Vagina (tissue), 2 donors: ENCODE measurements around the gene RALA. TPM values are rescaled to one million over a fixed set of nuclear protein-coding genes. Genes with fewer than 3 reads are reported as not detected.
A peak's percentile ranks its signal among the peaks of the same experiment; 100 is the strongest.

Source experiments
- DNase-seq, 2 donors: peaks; one replicate each; pipeline ENCODE4 v3.0.0-alpha.2; 2017; ENCODE audit errors: extremely low spot score in 2 of 2
- H3K27ac ChIP-seq: fragments of 200-600 bp; sonication (generic); one replicate; pipeline ENCODE4 v1.5.1; 2019
- H3K27me3 ChIP-seq: fragments of 200-600 bp; sonication (generic); one replicate; pipeline ENCODE4 v1.5.1; 2019
- H3K36me3 ChIP-seq, 2 donors: fragments of 200-600 bp; sonication (generic); one replicate each; pipeline ENCODE4 v1.5.1; 2017 to 2019
- H3K4me1 ChIP-seq: fragments of 200-600 bp; sonication (generic); one replicate; pipeline ENCODE4 v1.5.1; 2019
- H3K4me3 ChIP-seq, 2 donors: fragments of 200-600 bp; sonication (generic); 1 replicate in 1 of 2; 2 replicates in 1 of 2; pipeline ENCODE4 v1.5.1; 2016 to 2019
- H3K9me3 ChIP-seq: fragments of 200-600 bp; sonication (generic); one replicate; pipeline ENCODE4 v1.5.1; 2019
- POLR2A ChIP-seq, 2 donors: fragments of 450-650 bp; IDR thresholded peaks; one replicate each; pipeline ENCODE4 v1.6.1; 2017; ENCODE audit warnings: antibody characterized with exemption in 2 of 2, mild to moderate bottlenecking in 2 of 2, moderate library complexity in 2 of 2
- POLR2AphosphoS5 ChIP-seq, 2 donors: sonication (generic); formaldehyde crosslinking; IDR thresholded peaks; one replicate each; pipeline ENCODE4 v1.9.0; 2017; ENCODE audit warnings: antibody characterized with exemption in 2 of 2, mild to moderate bottlenecking in 2 of 2, low read depth in 1 of 2; ENCODE audit not compliant: insufficient read depth in 1 of 2
- intact Hi-C: fragments of 100-400 bp; cut with DNase I; formaldehyde crosslinking; loops from one replicate; pipeline ENCODE4 v1.15.1; 2023
- total RNA-seq: library from RNA; depleted of rRNA; stranded (reverse); fragments of >200 nt; gene quantifications from one replicate; pipeline ENCODE4 v1.2.3, GENCODE V29; 2016
- TF ChIP-seq, protein P1 (sequence below), 3 experiments: fragments of 450-650 bp in 2 of 3; fragments of 200-600 bp in 1 of 3; sonication (generic) in 1 of 3; IDR thresholded peaks; one replicate each; pipeline ENCODE4 v1.5.1; 2017 to 2019; ENCODE audit warnings: antibody characterized with exemption in 3 of 3, mild to moderate bottlenecking in 2 of 3, moderate library complexity in 2 of 3

Gene RALA
- total RNA-seq, 1 donor from 2014 or later = 20.1 TPM

DNA sequence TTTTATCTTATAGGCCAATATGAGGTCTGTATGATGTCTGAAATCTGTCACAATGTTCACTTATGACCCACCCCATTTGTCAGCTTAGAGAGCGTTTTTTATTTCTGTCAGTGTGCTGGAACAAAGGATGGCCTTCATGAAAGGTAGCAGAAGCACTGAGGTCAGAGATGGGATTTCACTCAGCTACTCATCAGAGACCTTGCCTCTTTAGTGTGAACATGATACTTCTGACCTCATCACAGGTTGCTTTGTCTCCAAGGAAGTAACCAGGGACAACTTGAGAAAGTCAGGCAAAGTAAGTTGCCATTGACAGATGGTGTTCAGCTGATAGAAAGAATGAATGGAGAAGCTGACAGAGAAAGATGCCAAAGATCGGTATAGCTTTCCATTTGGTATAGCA, 40.8 kb upstream of the RALA start:
- no peak overlapping the region for H3K4me3 ChIP-seq
- intact Hi-C loops = loop anchor here (5.0 kb wide), 1 partner anchor 165 kb away; no protein-coding TSS in a partner anchor
- no peaks in the 10 kb centered on the region for H3K36me3 ChIP-seq
- H3K4me1 ChIP-seq = no peaks in the 10 kb centered on the region
- H3K27ac ChIP-seq = no peak overlapping the region
- no peak for DNase-seq
- H3K9me3 ChIP-seq = no peaks in the 10 kb centered on the region
- no peaks in the 10 kb centered on the region for H3K27me3 ChIP-seq
- TF ChIP-seq POLR2AphosphoS5 (IDR thresholded peaks at IDR 0.05; ENCODE audit: insufficient read depth in 1 of 2, low read depth in 1 of 2) = no peak
- TF ChIP-seq, protein P1, sequence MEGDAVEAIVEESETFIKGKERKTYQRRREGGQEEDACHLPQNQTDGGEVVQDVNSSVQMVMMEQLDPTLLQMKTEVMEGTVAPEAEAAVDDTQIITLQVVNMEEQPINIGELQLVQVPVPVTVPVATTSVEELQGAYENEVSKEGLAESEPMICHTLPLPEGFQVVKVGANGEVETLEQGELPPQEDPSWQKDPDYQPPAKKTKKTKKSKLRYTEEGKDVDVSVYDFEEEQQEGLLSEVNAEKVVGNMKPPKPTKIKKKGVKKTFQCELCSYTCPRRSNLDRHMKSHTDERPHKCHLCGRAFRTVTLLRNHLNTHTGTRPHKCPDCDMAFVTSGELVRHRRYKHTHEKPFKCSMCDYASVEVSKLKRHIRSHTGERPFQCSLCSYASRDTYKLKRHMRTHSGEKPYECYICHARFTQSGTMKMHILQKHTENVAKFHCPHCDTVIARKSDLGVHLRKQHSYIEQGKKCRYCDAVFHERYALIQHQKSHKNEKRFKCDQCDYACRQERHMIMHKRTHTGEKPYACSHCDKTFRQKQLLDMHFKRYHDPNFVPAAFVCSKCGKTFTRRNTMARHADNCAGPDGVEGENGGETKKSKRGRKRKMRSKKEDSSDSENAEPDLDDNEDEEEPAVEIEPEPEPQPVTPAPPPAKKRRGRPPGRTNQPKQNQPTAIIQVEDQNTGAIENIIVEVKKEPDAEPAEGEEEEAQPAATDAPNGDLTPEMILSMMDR (IDR thresholded peaks at IDR 0.05) = no peak

DNA sequence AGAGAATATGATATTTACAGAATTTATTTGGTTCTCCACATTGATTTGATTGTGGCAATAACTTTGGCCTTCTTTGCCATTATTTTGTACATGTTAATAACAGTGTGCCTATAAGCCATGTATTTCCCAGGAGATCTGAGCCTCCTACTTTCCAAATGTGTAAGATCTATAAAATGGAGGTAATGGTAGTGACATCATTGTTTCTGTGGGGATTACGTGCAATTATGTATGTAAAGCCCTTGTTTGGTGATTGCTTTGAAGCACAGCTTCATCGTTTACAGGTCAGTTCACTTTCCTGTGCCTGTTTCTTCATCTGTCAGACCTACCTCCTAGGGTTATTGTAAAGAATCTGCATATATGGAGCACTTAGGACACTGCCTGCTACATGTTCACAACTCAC, 39.8 kb upstream of the RALA start:
- no peak for DNase-seq
- Histone ChIP-seq H3K9me3 (no peaks in the 10 kb centered on the region), H3K4me1 (no peaks in the 10 kb centered on the region), H3K36me3 (no peaks in the 10 kb centered on the region), H3K4me3 (no peak overlapping the region), H3K27me3 (no peaks in the 10 kb centered on the region), H3K27ac (no peak overlapping the region)
- TF ChIP-seq, protein P1 (IDR thresholded peaks at IDR 0.05) = no peak
- no peak for TF ChIP-seq POLR2A (IDR thresholded peaks at IDR 0.05)
- no peak for TF ChIP-seq POLR2AphosphoS5 (IDR thresholded peaks at IDR 0.05; ENCODE audit: insufficient read depth in 1 of 2, low read depth in 1 of 2)
- intact Hi-C loops = loop anchor here (5.0 kb wide), 1 partner anchor 164 kb away; no protein-coding TSS in a partner anchor

DNA sequence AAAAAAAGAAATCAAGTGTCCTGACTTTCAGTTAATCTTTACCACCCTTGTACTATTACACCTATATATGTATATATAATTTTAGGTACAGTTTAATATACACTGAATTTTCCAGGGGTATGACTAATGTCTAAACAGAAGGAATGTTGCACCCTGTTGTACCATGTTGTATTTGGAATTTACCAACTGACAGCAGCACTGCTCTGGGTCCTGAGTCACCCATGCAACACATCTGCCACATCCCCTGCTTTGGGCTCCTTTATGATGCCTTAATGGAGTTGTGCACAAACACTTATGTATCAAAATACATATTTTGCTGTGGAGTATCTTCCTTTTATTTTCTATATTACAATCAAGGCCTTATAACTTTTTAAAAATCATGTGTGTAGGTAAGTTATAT, 36.0 kb upstream of the RALA start:
- no peaks in the 10 kb centered on the region for H3K9me3 ChIP-seq
- intact Hi-C loops = no loop called here
- H3K27ac ChIP-seq = no peak overlapping the region
- TF ChIP-seq POLR2AphosphoS5 (IDR thresholded peaks at IDR 0.05; ENCODE audit: insufficient read depth in 1 of 2, low read depth in 1 of 2) (no peak), POLR2A (IDR thresholded peaks at IDR 0.05) (no peak)
- TF ChIP-seq, protein P1 (IDR thresholded peaks at IDR 0.05) = no peak
- H3K27me3 ChIP-seq = no peaks in the 10 kb centered on the region
- peaks cover 7% of the 10 kb centered on the region for H3K4me1 ChIP-seq
- H3K4me3 ChIP-seq = no peak overlapping the region
- DNase-seq = no peak
- no peaks in the 10 kb centered on the region for H3K36me3 ChIP-seq

DNA sequence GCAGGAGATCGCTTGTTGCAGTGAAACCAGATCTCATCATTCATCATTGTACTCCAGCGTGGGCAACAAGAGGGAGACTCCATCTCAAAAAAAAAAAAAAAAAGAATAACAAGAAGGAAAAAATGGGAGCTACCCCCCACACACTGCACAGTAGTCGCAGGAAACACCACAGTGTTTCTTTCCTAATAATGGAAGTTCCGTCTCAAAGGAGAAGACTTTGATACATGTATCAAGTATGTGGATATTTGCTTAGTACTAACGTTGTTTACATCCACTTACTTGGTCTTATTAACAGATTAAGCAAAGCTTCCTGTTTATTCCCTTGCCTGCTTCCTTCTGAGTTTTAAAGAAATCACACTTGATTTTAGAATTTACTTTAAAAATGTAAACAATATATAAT, 35.0 kb upstream of the RALA start:
- no peak for TF ChIP-seq POLR2A (IDR thresholded peaks at IDR 0.05)
- no peak for TF ChIP-seq POLR2AphosphoS5 (IDR thresholded peaks at IDR 0.05; ENCODE audit: insufficient read depth in 1 of 2, low read depth in 1 of 2)
- TF ChIP-seq, protein P1 (IDR thresholded peaks at IDR 0.05) = no peak
- DNase-seq = no peak

DNA sequence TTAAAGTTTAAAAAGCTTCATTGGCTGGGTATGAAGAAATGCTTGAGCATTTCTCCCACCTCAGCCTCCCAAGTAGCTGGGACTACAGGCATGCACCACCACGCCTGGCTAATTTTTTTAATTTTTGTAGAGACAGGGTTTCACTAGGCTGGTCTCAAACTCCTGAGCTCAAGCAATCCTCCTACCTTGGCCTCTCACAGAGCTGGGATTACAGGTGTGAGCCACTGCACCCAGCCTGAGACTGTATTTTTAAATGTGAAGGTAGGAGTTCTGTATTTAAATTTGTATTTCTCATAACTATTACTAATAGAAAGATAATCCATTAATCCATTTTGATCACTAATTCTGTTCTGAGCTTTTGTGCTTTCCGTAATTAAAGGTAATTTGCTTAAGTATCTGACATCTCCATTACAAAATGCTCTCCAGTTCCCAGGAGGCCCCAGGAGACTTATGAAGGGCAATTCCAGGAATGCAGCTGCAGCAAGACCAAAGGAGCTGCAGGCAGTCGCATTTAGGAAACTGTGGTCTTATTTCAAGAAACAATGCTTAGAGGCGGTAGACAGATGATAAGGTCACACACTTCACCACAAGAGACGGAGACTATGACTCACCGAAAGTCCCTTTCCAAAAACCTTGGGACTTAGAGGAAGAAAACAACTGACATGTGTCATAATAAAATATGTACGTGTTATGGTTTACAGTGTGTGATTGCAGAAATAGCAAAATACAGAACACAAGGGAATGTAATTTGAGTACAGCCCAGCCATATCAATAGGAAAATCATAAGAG, 33.9 kb upstream of the RALA start:
- TF ChIP-seq POLR2A (IDR thresholded peaks at IDR 0.05) = no peak
- peak in 1 of 2 donors; percentile 54 for TF ChIP-seq POLR2AphosphoS5 (IDR thresholded peaks at IDR 0.05; ENCODE audit: insufficient read depth in 1 of 2, low read depth in 1 of 2)
- intact Hi-C loops = no loop called here
- H3K27me3 ChIP-seq = no peaks in the 10 kb centered on the region
- H3K36me3 ChIP-seq = no peaks in the 10 kb centered on the region
- H3K27ac ChIP-seq = no peak overlapping the region
- no peak overlapping the region for H3K4me3 ChIP-seq
- DNase-seq = no peak
- H3K9me3 ChIP-seq = no peaks in the 10 kb centered on the region
- peaks cover 7% of the 10 kb centered on the region for H3K4me1 ChIP-seq

More for the DNA sequence above, 35.0 kb upstream of the RALA start:
- H3K27me3 ChIP-seq = no peaks in the 10 kb centered on the region
- H3K4me3 ChIP-seq = no peak overlapping the region
- peaks cover 7% of the 10 kb centered on the region for H3K4me1 ChIP-seq
- no peak overlapping the region for H3K27ac ChIP-seq
- H3K36me3 ChIP-seq = no peaks in the 10 kb centered on the region
- no peaks in the 10 kb centered on the region for H3K9me3 ChIP-seq
- intact Hi-C loops = no loop called here
